ENCODE measurements around the gene SORCS2. TPM values are rescaled to one million over a fixed set of nuclear protein-coding genes. Genes with fewer than 3 reads are reported as not detected.

The SORCS2 gene
- total RNA-seq, 2 experiments from 2014 or later = 0.07 to 0.15 TPM

DNA sequence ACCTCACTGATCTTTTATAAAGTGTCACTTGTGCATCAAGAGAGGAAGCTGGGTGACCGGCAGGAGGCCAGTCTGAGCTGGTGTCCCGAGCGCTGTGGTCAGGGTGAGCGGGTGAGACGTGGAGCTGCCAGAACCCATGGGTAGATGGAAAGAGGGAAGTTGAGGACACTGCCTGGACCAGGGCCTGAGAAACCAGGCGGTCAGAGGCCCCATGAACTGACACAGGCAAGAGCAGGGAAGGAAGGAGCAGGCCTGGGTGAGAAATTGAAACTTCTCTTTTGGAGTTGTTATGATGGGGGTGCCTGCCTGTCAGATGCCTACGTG is 554.7 kb downstream of the SORCS2 start:
- H3K36me3 Mint-ChIP-seq (ENCODE audit: low read depth) = peaks cover 1% of the 10 kb centered on the region
- CTCF ChIA-PET = no interaction called here
- DNase-seq = no peak
- H3K27me3 Mint-ChIP-seq (ENCODE audit: low read depth) = no peaks in the 10 kb centered on the region
- no peak overlapping the region for H3K27ac Mint-ChIP-seq
- no peak overlapping the region for H3K4me3 Mint-ChIP-seq
- intact Hi-C loops (cut with micrococcal nuclease) = no loop called here
- H3K9me3 Mint-ChIP-seq = no peaks in the 10 kb centered on the region
- peaks cover 45% of the 10 kb centered on the region for H3K4me1 Mint-ChIP-seq (ENCODE audit: low read depth)

DNA sequence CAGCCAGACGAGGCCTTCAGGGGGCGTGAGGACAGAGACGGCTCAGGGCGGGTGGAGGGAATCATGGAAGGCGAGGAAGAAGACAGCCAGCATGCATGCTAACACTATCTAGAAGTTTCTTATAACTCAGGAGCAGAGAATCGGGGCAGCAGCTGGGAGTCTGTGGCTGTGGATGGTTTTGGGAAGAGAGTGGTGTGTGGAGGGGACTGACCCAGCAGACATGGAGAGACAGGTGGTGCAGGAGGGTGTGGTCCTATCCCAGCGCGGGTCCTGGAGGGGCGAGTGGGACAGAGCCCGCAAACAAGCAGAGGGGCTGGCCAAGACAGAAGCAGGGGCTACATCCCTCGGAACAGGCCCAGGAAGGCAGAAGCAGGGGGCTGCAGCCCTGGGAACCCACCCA is 555.2 kb downstream of the SORCS2 start:
- Mint-ChIP-seq H3K4me3 (no peak overlapping the region), H3K27ac (no peak overlapping the region), H3K9me3 (no peaks in the 10 kb centered on the region), H3K27me3 (ENCODE audit: low read depth) (no peaks in the 10 kb centered on the region), H3K36me3 (ENCODE audit: low read depth) (peaks cover 4% of the 10 kb centered on the region), H3K4me1 (ENCODE audit: low read depth) (peaks cover 45% of the 10 kb centered on the region)
- CTCF ChIA-PET = no interaction called here
- intact Hi-C loops (cut with micrococcal nuclease) = no loop called here
- DNase-seq = no peak

DNA sequence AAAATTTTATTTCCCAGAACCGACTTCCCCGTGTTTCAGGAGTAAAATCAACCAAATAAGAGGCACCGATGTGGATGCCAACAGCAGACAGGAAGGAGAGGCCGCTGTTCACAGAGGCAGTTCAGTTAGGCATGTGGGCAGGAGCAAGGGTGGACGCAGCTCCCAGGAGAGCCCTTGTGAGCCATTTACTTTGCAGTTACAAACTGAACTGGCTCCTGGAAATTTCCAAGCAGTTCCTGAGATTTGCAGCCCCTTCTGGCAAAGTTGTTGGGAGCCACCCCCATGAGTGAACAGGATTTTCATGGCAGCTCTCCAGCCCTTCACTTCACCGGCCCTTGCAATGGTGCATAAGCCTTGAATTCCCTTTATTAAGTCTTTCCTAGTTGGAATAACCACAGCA is 558.2 kb downstream of the SORCS2 start:
- CTCF ChIA-PET = interaction anchor here (0.5 to 1.0 kb wide), 2 partner anchors 30 to 53 kb away, joined by 3 read pairs; no protein-coding TSS in a partner anchor
- Mint-ChIP-seq H3K4me1 (ENCODE audit: low read depth) (peaks cover 34% of the 10 kb centered on the region), H3K27me3 (ENCODE audit: low read depth) (no peaks in the 10 kb centered on the region), H3K27ac (no peak overlapping the region), H3K9me3 (no peaks in the 10 kb centered on the region), H3K4me3 (no peak overlapping the region), H3K36me3 (ENCODE audit: low read depth) (peaks cover 6% of the 10 kb centered on the region)
- intact Hi-C loops (cut with micrococcal nuclease) = no loop called here
- no peak for DNase-seq

DNA sequence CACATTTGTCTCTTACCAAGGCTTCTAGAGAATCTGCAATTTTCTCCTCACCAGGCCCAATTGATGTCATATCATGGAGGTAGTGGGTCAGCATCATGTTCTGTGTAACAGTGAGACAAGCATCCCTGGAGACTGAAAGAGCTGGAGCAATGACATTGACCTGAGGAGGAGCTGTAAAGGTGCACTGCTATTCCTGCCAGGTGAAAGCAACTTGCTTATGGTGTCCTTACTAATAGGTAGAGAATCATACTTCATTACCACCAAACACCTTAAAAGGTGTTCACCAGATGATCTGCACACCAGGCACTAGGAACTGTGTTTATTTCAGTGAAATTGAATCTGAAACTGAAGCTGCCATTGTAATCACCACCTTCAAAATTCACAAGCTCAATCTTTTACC is 558.6 kb downstream of the SORCS2 start:
- intact Hi-C loops (cut with micrococcal nuclease) = loop anchor here (1.0 kb wide), 1 partner anchor 8 kb away; no protein-coding TSS in a partner anchor
- DNase-seq = no peak
- Mint-ChIP-seq H3K9me3 (no peaks in the 10 kb centered on the region), H3K4me3 (no peak overlapping the region), H3K4me1 (ENCODE audit: low read depth) (peaks cover 34% of the 10 kb centered on the region), H3K27ac (no peak overlapping the region), H3K27me3 (ENCODE audit: low read depth) (no peaks in the 10 kb centered on the region), H3K36me3 (ENCODE audit: low read depth) (peaks cover 6% of the 10 kb centered on the region)
- CTCF ChIA-PET = interaction anchor here (1.0 kb wide), 1 partner anchor 31 kb away, joined by 3 read pairs; no protein-coding TSS in a partner anchor

DNA sequence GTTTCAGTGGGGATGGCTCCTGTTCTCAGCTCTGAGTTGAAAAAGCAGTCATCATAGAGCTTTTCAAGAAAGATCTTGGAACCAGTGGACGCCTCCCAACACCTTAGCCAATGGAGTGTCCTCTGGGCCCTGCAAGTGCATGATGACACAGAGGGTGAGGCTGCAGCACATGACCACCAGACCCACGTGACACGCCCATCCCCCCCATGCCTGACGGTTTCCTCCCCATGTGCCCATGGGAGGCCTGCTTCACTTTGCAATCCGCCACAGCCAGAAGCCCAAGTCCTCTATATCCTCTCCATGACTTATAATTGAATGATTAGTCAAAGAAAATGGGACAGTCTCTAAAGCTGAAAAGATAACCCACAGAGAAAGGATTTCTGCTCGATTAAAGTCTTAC is 560.3 kb downstream of the SORCS2 start:
- DNase-seq = no peak
- intact Hi-C loops (cut with micrococcal nuclease) = no loop called here
- CTCF ChIA-PET = interaction anchor here (1.8 kb wide), 1 partner anchor 9 kb away, joined by 5 read pairs; no protein-coding TSS in a partner anchor
- H3K27me3 Mint-ChIP-seq (ENCODE audit: low read depth) = no peaks in the 10 kb centered on the region
- H3K4me3 Mint-ChIP-seq = no peak overlapping the region
- no peaks in the 10 kb centered on the region for H3K9me3 Mint-ChIP-seq
- peaks cover 34% of the 10 kb centered on the region for H3K4me1 Mint-ChIP-seq (ENCODE audit: low read depth)
- no peak overlapping the region for H3K27ac Mint-ChIP-seq
- peaks cover 5% of the 10 kb centered on the region for H3K36me3 Mint-ChIP-seq (ENCODE audit: low read depth)

DNA sequence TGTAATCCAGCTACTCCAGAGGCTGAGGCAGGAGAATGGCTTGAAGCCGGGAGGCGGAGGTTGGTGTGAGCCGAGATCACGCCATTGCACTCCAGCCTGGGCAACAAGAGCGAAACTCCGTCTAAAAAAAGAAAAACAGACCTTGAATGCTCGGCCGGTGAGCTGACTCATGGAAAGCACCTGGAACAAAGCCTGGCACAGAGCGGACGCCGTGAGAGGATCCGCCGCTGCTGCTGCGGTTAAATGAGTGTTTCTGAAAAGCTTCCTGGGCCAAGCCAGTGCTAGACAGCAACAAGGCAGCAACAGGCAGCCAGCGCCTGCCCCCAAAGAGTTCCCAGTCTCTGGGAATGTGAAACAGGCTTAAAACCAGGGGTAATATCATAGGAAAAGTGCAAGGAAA is 560.9 kb downstream of the SORCS2 start:
- Mint-ChIP-seq H3K36me3 (ENCODE audit: low read depth) (peaks cover 5% of the 10 kb centered on the region), H3K27ac (no peak overlapping the region), H3K9me3 (no peaks in the 10 kb centered on the region), H3K4me3 (no peak overlapping the region), H3K27me3 (ENCODE audit: low read depth) (no peaks in the 10 kb centered on the region), H3K4me1 (ENCODE audit: low read depth) (peaks cover 38% of the 10 kb centered on the region)
- DNase-seq = no peak
- CTCF ChIA-PET = interaction anchor here (1.8 kb wide), 1 partner anchor 9 kb away, joined by 5 read pairs; no protein-coding TSS in a partner anchor
- intact Hi-C loops (cut with micrococcal nuclease) = no loop called here

DNA sequence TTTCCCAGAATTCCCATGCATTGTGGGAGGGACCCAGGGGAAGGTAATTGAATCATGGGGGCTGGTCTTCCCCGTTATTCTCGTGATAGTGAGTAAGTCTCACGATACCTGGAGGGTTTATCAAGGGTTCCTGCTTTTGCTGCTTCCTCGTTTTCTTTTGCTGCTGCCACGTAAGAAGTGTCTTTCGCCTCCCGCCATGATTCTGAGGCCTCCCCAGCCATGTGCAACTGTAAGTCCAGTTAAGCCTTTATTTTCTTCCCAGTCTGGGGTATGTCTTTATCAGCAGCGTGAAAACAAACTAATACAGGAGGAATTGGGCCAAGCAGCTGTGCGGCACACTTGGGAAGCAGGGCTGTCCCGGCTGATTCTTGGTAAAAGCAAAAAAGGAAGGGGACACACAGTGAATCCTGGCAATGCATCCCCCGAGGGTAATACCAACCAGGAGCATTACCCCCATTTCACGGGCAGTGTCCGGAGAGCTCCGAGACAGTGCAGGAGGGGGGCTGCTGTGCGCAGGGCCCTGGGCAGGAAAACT is 561.7 kb downstream of the SORCS2 start:
- CTCF ChIA-PET = interaction anchor here (1.8 kb wide), 1 partner anchor 8 kb away, joined by 5 read pairs; no protein-coding TSS in a partner anchor
- H3K4me3 Mint-ChIP-seq = no peak overlapping the region

DNA sequence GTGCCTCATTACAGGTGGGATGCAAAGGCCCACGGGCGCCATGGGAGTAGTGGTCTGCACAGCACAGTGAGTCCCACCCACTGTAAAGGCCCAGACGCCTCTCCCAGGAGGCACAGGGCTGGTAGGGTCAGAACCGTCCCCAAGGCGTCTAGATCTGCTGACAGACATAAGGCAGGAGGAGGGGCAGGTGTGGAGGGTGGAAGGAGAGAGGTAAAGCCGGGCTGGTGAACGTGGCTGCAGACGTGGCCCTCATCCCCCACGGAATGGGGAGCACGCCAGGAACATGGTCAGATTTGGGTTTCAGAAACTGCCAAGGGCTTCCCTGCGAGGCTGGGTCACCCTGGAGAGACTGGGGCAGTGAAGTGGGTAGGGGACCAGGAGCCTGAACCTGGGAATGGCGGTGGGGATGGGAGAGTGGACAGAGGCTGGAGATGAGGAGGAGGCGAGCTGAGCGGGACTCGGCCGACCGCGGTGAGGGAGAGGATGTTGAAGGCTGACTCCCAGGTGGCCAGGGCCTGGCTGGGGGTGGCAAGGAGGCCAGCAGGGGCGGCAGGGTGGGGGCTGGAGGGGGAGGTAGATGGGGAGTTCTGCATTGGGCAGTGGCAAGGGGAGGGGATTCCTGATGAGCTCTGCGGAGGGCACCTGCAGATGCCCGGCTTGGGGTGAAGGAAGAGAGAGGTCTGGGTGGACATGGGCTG is 562.4 kb downstream of the SORCS2 start:
- H3K9me3 Mint-ChIP-seq = no peaks in the 10 kb centered on the region
- H3K27me3 Mint-ChIP-seq (ENCODE audit: low read depth) = no peaks in the 10 kb centered on the region
- no peak for DNase-seq
- CTCF ChIA-PET = no interaction called here
- H3K27ac Mint-ChIP-seq = no peak overlapping the region
- H3K36me3 Mint-ChIP-seq (ENCODE audit: low read depth) = peaks cover 5% of the 10 kb centered on the region
- H3K4me1 Mint-ChIP-seq (ENCODE audit: low read depth) = peaks cover 35% of the 10 kb centered on the region
- intact Hi-C loops (cut with micrococcal nuclease) = no loop called here
- no peak overlapping the region for H3K4me3 Mint-ChIP-seq

More for the DNA sequence above, 561.7 kb downstream of the SORCS2 start:
- no peak for DNase-seq
- Mint-ChIP-seq H3K27ac (no peak overlapping the region), H3K4me1 (ENCODE audit: low read depth) (peaks cover 34% of the 10 kb centered on the region), H3K27me3 (ENCODE audit: low read depth) (no peaks in the 10 kb centered on the region), H3K9me3 (no peaks in the 10 kb centered on the region), H3K36me3 (ENCODE audit: low read depth) (peaks cover 5% of the 10 kb centered on the region)
- intact Hi-C loops (cut with micrococcal nuclease) = no loop called here

DNA sequence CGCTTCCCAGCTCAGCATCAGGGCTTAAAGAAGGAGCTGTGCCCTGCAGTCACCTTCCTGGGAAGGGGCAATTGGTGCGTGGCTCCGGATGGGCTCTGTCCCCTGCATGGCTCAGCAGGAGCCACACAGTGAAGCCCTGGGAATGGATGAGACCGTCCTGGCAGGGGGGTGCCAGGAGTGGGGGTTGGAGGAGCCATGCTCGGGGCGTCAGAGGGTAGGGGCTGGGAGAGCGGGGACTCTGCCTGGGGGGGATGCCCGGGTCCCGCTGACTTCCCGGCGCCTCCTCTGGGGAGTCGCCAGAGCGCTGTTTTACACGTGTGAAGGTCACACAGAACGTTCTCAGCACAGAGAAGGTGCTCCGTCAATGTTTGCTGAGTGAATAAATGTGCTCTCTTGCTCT is 563.2 kb downstream of the SORCS2 start:
- peaks cover 34% of the 10 kb centered on the region for H3K4me1 Mint-ChIP-seq (ENCODE audit: low read depth)
- DNase-seq = no peak
- intact Hi-C loops (cut with micrococcal nuclease) = no loop called here
- no peaks in the 10 kb centered on the region for H3K9me3 Mint-ChIP-seq
- H3K27me3 Mint-ChIP-seq (ENCODE audit: low read depth) = no peaks in the 10 kb centered on the region
- no peak overlapping the region for H3K27ac Mint-ChIP-seq
- CTCF ChIA-PET = no interaction called here
- no peak overlapping the region for H3K4me3 Mint-ChIP-seq
- H3K36me3 Mint-ChIP-seq (ENCODE audit: low read depth) = peaks cover 5% of the 10 kb centered on the region

DNA sequence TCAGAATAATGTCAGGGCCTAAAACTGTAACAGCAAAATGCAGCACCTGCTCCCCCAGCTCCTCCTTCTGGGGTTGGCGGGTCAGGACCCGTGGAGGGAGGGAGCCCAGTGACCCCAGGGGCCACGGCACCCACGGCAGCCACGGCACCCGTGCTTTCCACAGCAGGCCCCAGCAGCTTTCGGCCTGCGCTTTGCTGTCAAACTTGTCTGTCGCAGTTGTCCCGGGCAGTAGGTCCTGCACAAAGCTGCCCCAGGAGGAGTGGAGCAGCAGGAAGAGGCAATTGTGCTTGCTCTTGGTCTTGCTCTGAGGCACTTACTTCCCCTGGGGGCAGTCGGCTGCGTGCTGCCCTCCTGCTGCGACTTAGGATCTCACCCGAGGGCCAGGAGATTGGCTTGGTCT is 563.7 kb downstream of the SORCS2 start:
- no peaks in the 10 kb centered on the region for H3K9me3 Mint-ChIP-seq
- no peaks in the 10 kb centered on the region for H3K27me3 Mint-ChIP-seq (ENCODE audit: low read depth)
- DNase-seq = no peak
- H3K4me1 Mint-ChIP-seq (ENCODE audit: low read depth) = peaks cover 31% of the 10 kb centered on the region
- peaks cover 5% of the 10 kb centered on the region for H3K36me3 Mint-ChIP-seq (ENCODE audit: low read depth)
- H3K4me3 Mint-ChIP-seq = no peak overlapping the region
- H3K27ac Mint-ChIP-seq = no peak overlapping the region
- intact Hi-C loops (cut with micrococcal nuclease) = no loop called here
- CTCF ChIA-PET = no interaction called here

DNA sequence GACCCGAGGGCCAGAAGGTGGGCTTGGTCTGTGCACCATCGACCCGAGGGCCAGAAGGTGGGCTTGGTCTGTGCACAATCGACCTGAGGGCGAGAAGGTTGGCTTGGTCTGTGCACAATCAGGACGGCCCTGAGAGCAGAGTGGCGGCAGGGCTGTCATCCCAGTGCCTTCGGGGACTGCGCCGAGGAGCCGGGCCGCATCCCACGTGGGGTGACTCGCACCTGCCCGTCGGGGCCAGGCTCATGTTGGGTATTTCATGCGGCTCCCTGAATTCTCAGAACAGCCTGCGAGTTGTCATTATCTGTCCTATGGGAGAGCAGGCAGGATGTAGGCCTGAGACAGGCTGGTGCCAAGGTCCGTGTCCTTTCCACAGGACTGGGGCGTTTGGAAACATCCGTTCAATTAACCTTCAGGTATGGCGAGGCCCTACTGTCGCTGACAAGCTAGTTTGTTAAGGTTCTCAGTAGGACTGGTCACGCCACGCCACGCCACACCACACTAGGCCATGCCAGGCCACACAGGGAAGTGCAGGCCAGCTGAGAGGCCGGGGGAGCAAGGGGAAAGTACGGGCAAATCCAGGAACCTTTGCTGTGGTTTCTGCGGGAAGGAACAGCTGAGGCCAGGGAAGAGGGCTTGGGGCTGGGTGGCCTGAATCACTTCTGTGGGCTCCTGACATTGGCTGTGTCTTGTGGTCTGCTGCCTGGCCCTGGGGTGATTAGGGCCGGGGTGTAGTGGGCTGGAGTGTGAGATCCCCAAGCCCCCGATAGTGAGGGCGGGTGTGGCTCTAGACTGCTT is 564.4 kb downstream of the SORCS2 start:
- H3K27ac Mint-ChIP-seq = no peak overlapping the region
- intact Hi-C loops (cut with micrococcal nuclease) = no loop called here

More for the DNA sequence above, 564.4 kb downstream of the SORCS2 start:
- H3K4me1 Mint-ChIP-seq (ENCODE audit: low read depth) = peaks cover 33% of the 10 kb centered on the region
- H3K4me3 Mint-ChIP-seq = no peak overlapping the region
- CTCF ChIA-PET = interaction anchor here (6.2 kb wide), 1 partner anchor 45 kb away, joined by 77 read pairs; no protein-coding TSS in a partner anchor
- no peaks in the 10 kb centered on the region for H3K9me3 Mint-ChIP-seq
- DNase-seq = no peak
- peaks cover 7% of the 10 kb centered on the region for H3K36me3 Mint-ChIP-seq (ENCODE audit: low read depth)
- H3K27me3 Mint-ChIP-seq (ENCODE audit: low read depth) = no peaks in the 10 kb centered on the region
